HEK293T (cell line): ENCODE results near the gene NKPD1.

Experiments used
- CTCF ChIA-PET: fragments of 350-600 bp; formaldehyde crosslinking; extraction: SDS; loops from one replicate; lab custom pipeline; 2021; ENCODE audit warnings: antibody characterized with exemption, inconsistent platforms; lab: Yijun Ruan, JAX
- POLR2A ChIA-PET: fragments of 350-600 bp; formaldehyde crosslinking; extraction: SDS; loops from one replicate; lab custom pipeline; 2020; ENCODE audit warnings: antibody characterized with exemption, inconsistent platforms; lab: Yijun Ruan, JAX
- DNase-seq: peaks from one replicate; pipeline ENCODE4 v3.0.0; 2012; ENCODE audit warnings: mixed read lengths; ENCODE audit errors: extremely low spot score
- ARNT ChIP-seq: fragments of 450-650 bp; IDR thresholded peaks from 2 replicates; pipeline ENCODE4 v1.6.1; 2017; ENCODE audit warnings: mild to moderate bottlenecking
- BHLHE40 ChIP-seq: fragments of 450-650 bp; IDR thresholded peaks from 2 replicates; pipeline ENCODE4 v1.6.1; 2016; ENCODE audit warnings: mild to moderate bottlenecking, moderate library complexity, borderline replicate concordance
- CTBP1 ChIP-seq: fragments of 450-650 bp; IDR thresholded peaks from 2 replicates; pipeline ENCODE4 v1.6.1; 2016; ENCODE audit warnings: borderline replicate concordance
- ELF4 ChIP-seq: fragments of 450-650 bp; IDR thresholded peaks from 2 replicates; pipeline ENCODE4 v1.6.1; 2017; ENCODE audit warnings: antibody characterized with exemption
- FOXA1 ChIP-seq: fragments of 450-650 bp; IDR thresholded peaks from 2 replicates; pipeline ENCODE4 v1.6.1; 2016; ENCODE audit warnings: mild to moderate bottlenecking
- FOXK2 ChIP-seq: fragments of 450-650 bp; IDR thresholded peaks from 2 replicates; pipeline ENCODE4 v1.6.1; 2016; ENCODE audit warnings: mild to moderate bottlenecking
- FOXM1 ChIP-seq: fragments of 450-650 bp; IDR thresholded peaks from 2 replicates; pipeline ENCODE4 v1.6.1; 2017; ENCODE audit warnings: mild to moderate bottlenecking, borderline replicate concordance
- HDGF ChIP-seq: fragments of 450-650 bp; IDR thresholded peaks from 2 replicates; pipeline ENCODE4 v1.6.1; 2017; ENCODE audit warnings: antibody characterized with exemption, borderline replicate concordance
- L3MBTL2 ChIP-seq: fragments of 450-650 bp; conservative IDR thresholded peaks from 2 replicates; pipeline ENCODE4 v1.6.1; 2016; ENCODE audit warnings: mild to moderate bottlenecking
- LEF1 ChIP-seq: fragments of 450-650 bp; IDR thresholded peaks from 2 replicates; pipeline ENCODE4 v1.6.1; 2017; ENCODE audit warnings: mild to moderate bottlenecking, borderline replicate concordance
- NFRKB ChIP-seq: fragments of 450-650 bp; IDR thresholded peaks from 2 replicates; pipeline ENCODE4 v1.6.1; 2016; ENCODE audit warnings: mild to moderate bottlenecking, moderate library complexity
- SP1 ChIP-seq: fragments of 450-650 bp; IDR thresholded peaks from 2 replicates; pipeline ENCODE4 v1.6.1; 2017
- SUZ12 ChIP-seq: fragments of 450-650 bp; IDR thresholded peaks from 2 replicates; pipeline ENCODE4 v1.6.1; 2016; ENCODE audit warnings: mild to moderate bottlenecking
- TARDBP ChIP-seq: fragments of 450-650 bp; IDR thresholded peaks from 2 replicates; pipeline ENCODE4 v1.6.1; 2016
- ZNF384 ChIP-seq: fragments of 450-650 bp; IDR thresholded peaks from 2 replicates; pipeline ENCODE4 v1.6.1; 2016
- TF ChIP-seq, protein P1 (sequence below): fragments of 450-650 bp; IDR thresholded peaks from 2 replicates; pipeline ENCODE4 v1.6.1; 2016

The NKPD1 gene

DNA sequence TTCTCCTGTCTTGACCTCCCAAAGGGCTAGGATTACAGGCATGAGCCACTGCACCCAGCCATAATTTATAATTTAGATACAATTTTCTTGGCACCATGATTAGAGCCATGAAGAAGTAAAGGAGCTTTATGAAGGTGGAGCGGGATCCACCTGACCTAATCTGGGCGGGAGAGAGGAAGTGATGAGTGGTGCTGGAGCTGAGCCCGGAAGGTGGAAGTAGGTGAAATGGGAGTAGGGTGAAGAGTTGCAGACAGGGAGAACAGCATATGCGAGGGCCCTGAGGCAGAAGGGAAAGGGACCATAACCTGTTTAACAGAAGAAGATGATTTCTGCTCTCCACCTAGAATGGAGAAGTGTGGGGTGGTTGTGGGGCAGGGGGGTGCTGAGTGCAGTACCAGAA lies 22.0 kb upstream of the NKPD1 start:
- no peak for DNase-seq
- TF ChIP-seq TARDBP: no peak
- TF ChIP-seq BHLHE40: no peak
- TF ChIP-seq FOXK2: no peak
- no peak for TF ChIP-seq LEF1
- TF ChIP-seq ARNT: no peak
- no peak for TF ChIP-seq ZNF384
- TF ChIP-seq, protein P1, sequence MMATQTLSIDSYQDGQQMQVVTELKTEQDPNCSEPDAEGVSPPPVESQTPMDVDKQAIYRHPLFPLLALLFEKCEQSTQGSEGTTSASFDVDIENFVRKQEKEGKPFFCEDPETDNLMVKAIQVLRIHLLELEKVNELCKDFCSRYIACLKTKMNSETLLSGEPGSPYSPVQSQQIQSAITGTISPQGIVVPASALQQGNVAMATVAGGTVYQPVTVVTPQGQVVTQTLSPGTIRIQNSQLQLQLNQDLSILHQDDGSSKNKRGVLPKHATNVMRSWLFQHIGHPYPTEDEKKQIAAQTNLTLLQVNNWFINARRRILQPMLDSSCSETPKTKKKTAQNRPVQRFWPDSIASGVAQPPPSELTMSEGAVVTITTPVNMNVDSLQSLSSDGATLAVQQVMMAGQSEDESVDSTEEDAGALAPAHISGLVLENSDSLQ: no peak
- TF ChIP-seq ELF4: no peak
- no peak for TF ChIP-seq NFRKB
- no peak for TF ChIP-seq CTBP1
- TF ChIP-seq HDGF: no peak
- TF ChIP-seq SUZ12: no peak
- no peak for TF ChIP-seq SP1
- no peak for TF ChIP-seq L3MBTL2
- ChIA-PET POLR2A (interaction anchor here (0.7 to 1.0 kb wide), 3 partner anchors 31 to 511 kb away, joined by 3 read pairs; no protein-coding TSS in a partner anchor), CTCF (no interaction called here)

DNA sequence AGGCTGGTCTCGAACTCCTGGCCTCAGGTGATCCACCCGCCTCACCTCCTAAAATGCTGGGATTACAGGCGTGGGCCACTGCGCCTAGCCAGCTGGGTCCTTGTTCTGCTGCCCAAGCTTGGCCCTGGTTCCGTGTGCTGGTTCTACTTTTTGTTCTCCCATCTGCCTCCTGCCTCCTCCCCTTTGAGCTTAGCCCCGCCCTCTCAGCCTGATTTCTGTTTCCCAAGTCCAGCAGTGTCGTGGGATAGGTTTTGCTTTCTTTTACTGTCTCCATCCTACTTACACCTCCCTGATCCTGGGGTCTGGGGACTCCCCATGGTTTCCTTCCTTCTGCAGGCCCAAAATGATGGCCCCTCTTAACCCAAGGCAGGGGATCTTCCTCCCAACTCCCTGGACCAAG lies 20.2 kb upstream of the NKPD1 start:
- CTCF ChIA-PET: interaction anchor here (0.6 kb wide), 1 partner anchor 47 kb away, joined by 3 read pairs; no protein-coding TSS in a partner anchor

DNA sequence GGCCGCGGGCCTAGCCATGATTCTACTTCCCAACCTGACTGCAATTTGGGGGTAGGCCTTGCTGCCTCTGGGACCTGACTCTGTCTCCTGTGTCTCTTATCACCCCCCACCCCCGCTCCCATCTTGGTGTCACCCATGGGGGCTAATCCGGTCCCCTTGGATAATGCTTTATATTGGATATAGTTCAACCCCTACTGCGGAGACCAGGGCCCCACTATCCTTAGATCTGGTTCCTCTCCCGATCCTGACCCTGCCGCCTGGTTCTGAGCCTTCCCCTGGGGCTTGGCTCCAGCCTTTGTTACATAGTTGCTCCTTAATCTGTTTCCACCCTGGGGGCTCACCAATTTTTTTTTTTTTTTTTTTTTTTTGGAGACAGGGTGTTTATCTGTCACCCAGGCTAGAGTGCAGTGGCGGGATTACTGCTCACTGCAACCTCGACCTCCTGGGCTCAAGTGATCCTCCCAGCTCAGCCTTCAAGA lies 19.1 kb upstream of the NKPD1 start:
- no peak for TF ChIP-seq LEF1
- TF ChIP-seq ARNT: no peak
- no peak for TF ChIP-seq ZNF384
- TF ChIP-seq NFRKB: no peak
- no peak for TF ChIP-seq HDGF
- TF ChIP-seq ELF4: no peak
- TF ChIP-seq FOXM1: no peak
- POLR2A ChIA-PET: interaction anchor here (0.7 to 2.5 kb wide), 3 partner anchors 15 to 147 kb away, joined by 3 to 8 read pairs (median 7); partner anchors contain the start of gene PPP1R37
- CTCF ChIA-PET: interaction anchor here (0.6 to 0.7 kb wide), 2 partner anchors 120 to 180 kb away, joined by 4 to 6 read pairs; no protein-coding TSS in a partner anchor
- DNase-seq: no peak

More for the DNA sequence above, 20.2 kb upstream of the NKPD1 start:
- DNase-seq: no peak
- no peak for TF ChIP-seq L3MBTL2
- TF ChIP-seq CTBP1: no peak
- TF ChIP-seq BHLHE40: no peak
- TF ChIP-seq ZNF384: no peak
- TF ChIP-seq, protein P1: no peak
- POLR2A ChIA-PET: interaction anchor here (2.5 kb wide), 1 partner anchor 16 kb away, joined by 8 read pairs; no protein-coding TSS in a partner anchor

DNA sequence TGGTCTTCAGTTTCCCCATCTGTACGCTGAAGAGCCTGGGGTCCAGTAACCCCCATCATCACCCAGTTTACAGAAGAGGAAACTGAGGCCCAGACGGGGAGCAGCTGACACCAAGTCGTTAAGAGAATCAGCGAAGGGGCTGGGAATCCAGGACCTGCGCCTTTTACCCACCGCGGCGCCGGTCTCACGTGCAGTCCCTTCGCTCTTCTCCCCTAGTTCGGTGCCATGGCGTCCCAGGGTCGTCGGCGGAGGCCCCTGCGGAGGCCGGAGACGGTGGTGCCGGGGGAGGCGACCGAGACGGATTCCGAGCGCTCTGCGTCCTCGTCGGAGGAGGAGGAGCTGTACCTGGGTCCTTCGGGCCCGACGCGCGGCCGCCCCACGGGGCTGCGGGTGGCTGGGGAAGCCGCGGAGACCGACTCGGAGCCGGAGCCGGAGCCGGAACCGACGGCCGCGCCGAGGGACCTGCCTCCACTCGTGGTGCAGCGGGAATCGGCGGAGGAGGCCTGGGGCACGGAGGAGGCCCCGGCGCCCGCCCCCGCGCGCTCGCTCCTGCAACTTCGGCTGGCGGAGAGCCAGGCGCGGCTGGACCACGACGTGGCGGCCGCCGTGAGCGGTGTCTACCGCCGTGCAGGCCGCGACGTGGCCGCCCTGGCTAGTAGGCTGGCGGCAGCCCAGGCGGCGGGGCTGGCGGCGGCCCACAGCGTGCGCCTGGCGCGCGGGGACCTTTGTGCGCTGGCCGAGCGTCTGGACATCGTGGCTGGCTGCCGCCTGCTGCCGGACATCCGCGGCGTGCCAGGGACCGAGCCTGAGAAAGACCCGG lies 18.5 kb upstream of the NKPD1 start:
- ChIA-PET CTCF (interaction anchor here (0.6 kb wide), 1 partner anchor 120 kb away, joined by 4 read pairs; no protein-coding TSS in a partner anchor), POLR2A (interaction anchor here (0.9 to 2.5 kb wide), 6 partner anchors 8 to 87 kb away, joined by 3 to 8 read pairs (median 6); partner anchors contain the start of gene PPP1R37)
- peak; percentile 21 for DNase-seq
- no peak for TF ChIP-seq ELF4
- no peak for TF ChIP-seq TARDBP
- no peak for TF ChIP-seq FOXA1
- TF ChIP-seq, protein P1: no peak
- no peak; the same call in none of the 2 replicates for TF ChIP-seq L3MBTL2
- TF ChIP-seq BHLHE40: no peak
- TF ChIP-seq SP1: no peak
- TF ChIP-seq SUZ12: no peak
- no peak for TF ChIP-seq NFRKB
- TF ChIP-seq ARNT: no peak
- no peak for TF ChIP-seq CTBP1
- no peak for TF ChIP-seq HDGF
- TF ChIP-seq FOXK2: no peak
- TF ChIP-seq ZNF384: no peak

DNA sequence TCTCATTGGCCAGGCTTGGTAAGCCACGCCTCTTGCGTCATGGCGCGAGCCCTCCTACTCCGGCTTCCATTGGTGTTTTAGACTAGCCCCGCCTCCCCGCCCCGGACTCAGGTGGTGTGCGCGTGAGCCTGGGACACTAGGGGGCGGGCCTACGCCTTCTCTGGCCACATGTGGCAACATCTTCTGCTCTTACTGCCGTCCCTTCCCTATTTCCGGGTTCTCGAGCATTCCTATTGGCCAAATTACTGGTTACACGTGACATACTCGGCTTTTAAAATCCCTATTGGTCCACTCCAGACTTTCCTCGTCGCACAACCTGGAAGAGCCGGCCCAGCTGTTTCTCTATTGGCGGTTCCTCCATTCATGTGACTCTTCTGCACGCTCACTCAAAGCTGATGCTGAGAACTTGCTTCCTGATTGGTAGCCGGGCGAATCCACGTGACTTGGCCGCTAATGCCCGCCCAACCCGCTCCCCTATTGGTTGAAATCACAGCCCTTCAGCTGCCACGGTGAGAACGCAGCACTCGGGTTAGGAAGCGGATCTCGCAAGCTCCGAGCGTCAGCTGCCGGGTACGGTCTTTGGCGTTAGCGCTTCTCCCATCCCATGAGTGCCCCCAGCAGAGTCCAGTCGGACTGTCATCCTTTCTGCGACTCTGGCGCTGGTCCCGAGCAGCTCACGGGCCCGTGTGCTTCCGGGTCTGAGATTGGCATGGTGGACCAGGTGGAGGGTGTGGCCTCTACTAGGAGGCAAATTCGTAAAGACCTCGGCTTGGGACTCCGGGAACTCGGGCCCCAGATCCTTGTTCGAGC lies 17.7 kb upstream of the NKPD1 start, which contains the start of gene BLOC1S3:
Gene BLOC1S3 (plus strand): TSS at position 523 of the 810 bp plus-strand sequence. CDS start 513 bp downstream, outside the sequence.
- TF ChIP-seq ELF4 (peak; percentile 96), HDGF (0 out of 2 replicates have a peak, but pooled peaks have one; percentile 59), L3MBTL2 (peak; percentile 57), TARDBP (no peak)
- TF ChIP-seq, protein P1: peak; percentile 96
- peak; percentile 97 for DNase-seq
- ChIA-PET CTCF (interaction anchor here (0.6 to 0.7 kb wide), 2 partner anchors 36 to 688 kb away, joined by 4 to 5 read pairs; no protein-coding TSS in a partner anchor), POLR2A (interaction anchor here (0.6 to 2.5 kb wide), 12 partner anchors 9 to 307 kb away, joined by 3 to 9 read pairs (median 4); partner anchors contain the start of genes CLASRP and PPP1R37)
